Duodenal mucosa (tissue), 2 donors: Measurements from ENCODE around the gene ACSM5.
"Not testable (repeated sequence)": the region's sequence is repeated elsewhere in the genome, so short reads cannot be mapped to it uniquely, and the experiment has no call there.

Source experiments
- H3K27ac ChIP-seq: one replicate; pipeline ENCODE4 v1.7.0; 2013; ENCODE audit warnings: low read depth, low read length
- H3K27me3 ChIP-seq, 2 donors: one replicate each; pipeline ENCODE4 v1.7.0; 2013; ENCODE audit warnings: low read length in 2 of 2, control low read depth in 1 of 2; ENCODE audit not compliant: insufficient read depth in 2 of 2, control insufficient read depth in 1 of 2
- H3K36me3 ChIP-seq, 2 donors: one replicate each; pipeline ENCODE4 v1.7.0; 2013; ENCODE audit warnings: low read length in 2 of 2, control low read depth in 1 of 2; ENCODE audit not compliant: insufficient read depth in 2 of 2, control insufficient read depth in 1 of 2
- H3K4me1 ChIP-seq, 2 donors: one replicate each; pipeline ENCODE4 v1.7.0; 2013; ENCODE audit warnings: low read length in 2 of 2, control low read depth in 1 of 2; ENCODE audit not compliant: insufficient read depth in 2 of 2, control insufficient read depth in 1 of 2
- H3K4me3 ChIP-seq, 2 donors: one replicate each; pipeline ENCODE4 v1.7.0; 2013; ENCODE audit warnings: low read length in 2 of 2, low read depth in 1 of 2
- H3K9ac ChIP-seq, 2 donors: one replicate each; pipeline ENCODE4 v1.7.0; 2013; ENCODE audit warnings: low read length in 2 of 2, low read depth in 1 of 2
- H3K9me3 ChIP-seq, 2 donors: one replicate each; pipeline ENCODE4 v1.7.0; 2013; ENCODE audit warnings: low read length in 2 of 2, control low read depth in 1 of 2; ENCODE audit not compliant: control insufficient read depth in 1 of 2

Gene ACSM5

GRCh38 chr16:20421748-20422147 lies 12.4 kb downstream of the ACSM5 start:
- not testable (repeated sequence) for H3K36me3 ChIP-seq, H3K27me3 ChIP-seq, H3K4me3 ChIP-seq, H3K9me3 ChIP-seq, H3K4me1 ChIP-seq, H3K9ac ChIP-seq, H3K27ac ChIP-seq

- not testable (repeated sequence) for H3K27me3 ChIP-seq
Measured at GRCh38 chr16:20423772-20424128, 14.4 kb downstream of the ACSM5 start.

GRCh38 chr16:20424129-20424866 lies 15.0 kb downstream of the ACSM5 start:
- Histone ChIP-seq H3K27ac (no peak overlapping the region), H3K4me3 (no peak overlapping the region)

More at GRCh38 chr16:20423772-20424128, 14.4 kb downstream of the ACSM5 start:
- H3K9me3 ChIP-seq, H3K36me3 ChIP-seq, H3K9ac ChIP-seq, H3K4me3 ChIP-seq, H3K27ac ChIP-seq, H3K4me1 ChIP-seq: not testable (repeated sequence)

GRCh38 chr16:20427401-20427797 lies 18.1 kb downstream of the ACSM5 start:
- not testable (repeated sequence) for H3K27me3 ChIP-seq, H3K4me3 ChIP-seq

More at GRCh38 chr16:20424129-20424866, 15.0 kb downstream of the ACSM5 start:
- H3K9me3 ChIP-seq: no peaks in the 10 kb centered on the region
- H3K9ac ChIP-seq: no peak overlapping the region
- no peaks in the 10 kb centered on the region for H3K36me3 ChIP-seq
- H3K27me3 ChIP-seq: no peaks in the 10 kb centered on the region
- H3K4me1 ChIP-seq: no peaks in the 10 kb centered on the region

GRCh38 chr16:20429499-20429898 lies 20.2 kb downstream of the ACSM5 start:
- not testable (repeated sequence) for H3K4me3 ChIP-seq, H3K9ac ChIP-seq, H3K27ac ChIP-seq, H3K9me3 ChIP-seq, H3K27me3 ChIP-seq, H3K4me1 ChIP-seq, H3K36me3 ChIP-seq

More at GRCh38 chr16:20427401-20427797, 18.1 kb downstream of the ACSM5 start:
- H3K9ac ChIP-seq, H3K27ac ChIP-seq, H3K9me3 ChIP-seq, H3K36me3 ChIP-seq, H3K4me1 ChIP-seq: not testable (repeated sequence)

- not testable (repeated sequence) for H3K27ac ChIP-seq, H3K36me3 ChIP-seq, H3K9me3 ChIP-seq, H3K4me3 ChIP-seq, H3K9ac ChIP-seq, H3K27me3 ChIP-seq, H3K4me1 ChIP-seq
Measured at GRCh38 chr16:20430480-20430879, 21.1 kb downstream of the ACSM5 start.

- Histone ChIP-seq H3K36me3 (no peaks in the 10 kb centered on the region), H3K27ac (no peak overlapping the region), H3K4me1 (no peaks in the 10 kb centered on the region), H3K9ac (no peak overlapping the region), H3K4me3 (no peak overlapping the region), H3K27me3 (no peaks in the 10 kb centered on the region), H3K9me3 (no peaks in the 10 kb centered on the region)
Measured at GRCh38 chr16:20430948-20431347, 21.6 kb downstream of the ACSM5 start.

- not testable (repeated sequence) for H3K36me3 ChIP-seq, H3K4me1 ChIP-seq, H3K4me3 ChIP-seq, H3K27me3 ChIP-seq, H3K9ac ChIP-seq, H3K27ac ChIP-seq, H3K9me3 ChIP-seq
Measured at GRCh38 chr16:20438950-20439349, 29.6 kb downstream of the ACSM5 start.

- not testable (repeated sequence) for H3K27ac ChIP-seq, H3K27me3 ChIP-seq, H3K9me3 ChIP-seq
Measured at GRCh38 chr16:20439820-20440231, 30.5 kb downstream of the ACSM5 start.

GRCh38 chr16:20440731-20441130 lies 31.4 kb downstream of the ACSM5 start:
- H3K9ac ChIP-seq, H3K27me3 ChIP-seq, H3K4me3 ChIP-seq, H3K4me1 ChIP-seq, H3K9me3 ChIP-seq, H3K36me3 ChIP-seq: not testable (repeated sequence)
- peak overlapping the region; percentile 14 for H3K27ac ChIP-seq

More at GRCh38 chr16:20439820-20440231, 30.5 kb downstream of the ACSM5 start:
- H3K36me3 ChIP-seq, H3K9ac ChIP-seq, H3K4me3 ChIP-seq, H3K4me1 ChIP-seq: not testable (repeated sequence)

GRCh38 chr16:20441191-20441590 lies 31.9 kb downstream of the ACSM5 start:
- Histone ChIP-seq H3K36me3 (no peaks in the 10 kb centered on the region), H3K9me3 (no peaks in the 10 kb centered on the region), H3K4me3 (no peak overlapping the region), H3K4me1 (no peaks in the 10 kb centered on the region), H3K27ac (no peak overlapping the region), H3K9ac (no peak overlapping the region), H3K27me3 (no peaks in the 10 kb centered on the region)
